ENCODE results near the gene BAG2.

The BAG2 gene

DNA sequence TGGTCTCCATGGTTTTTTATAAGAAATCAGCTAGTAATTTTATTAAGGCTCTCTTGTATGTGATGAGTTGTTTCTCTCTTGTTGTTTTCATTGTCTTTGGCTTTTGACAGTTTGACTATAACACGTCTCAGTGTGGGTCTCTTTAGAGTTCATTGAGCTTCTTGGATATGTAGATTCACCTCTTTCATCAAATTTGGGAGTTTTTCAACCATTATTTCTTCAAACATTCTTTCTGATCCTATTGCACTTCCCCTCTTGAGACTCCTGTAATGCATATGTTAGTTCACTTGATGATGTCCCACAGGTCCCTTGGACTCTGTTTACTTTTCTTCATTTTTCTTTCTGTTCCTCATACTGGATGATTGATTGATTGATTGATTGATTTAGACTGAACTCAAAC is 7.0 kb upstream of the BAG2 start:
- ChIA-PET POLR2A (no interaction called here), CTCF (interaction anchor here (1.3 kb wide), 1 partner anchor 152 kb away, joined by 6 read pairs; no protein-coding TSS in a partner anchor)
- H3K4me3 ChIP-seq (ENCODE audit: low read depth, low read length) = no peak overlapping the region
- TF ChIP-seq, protein P1, sequence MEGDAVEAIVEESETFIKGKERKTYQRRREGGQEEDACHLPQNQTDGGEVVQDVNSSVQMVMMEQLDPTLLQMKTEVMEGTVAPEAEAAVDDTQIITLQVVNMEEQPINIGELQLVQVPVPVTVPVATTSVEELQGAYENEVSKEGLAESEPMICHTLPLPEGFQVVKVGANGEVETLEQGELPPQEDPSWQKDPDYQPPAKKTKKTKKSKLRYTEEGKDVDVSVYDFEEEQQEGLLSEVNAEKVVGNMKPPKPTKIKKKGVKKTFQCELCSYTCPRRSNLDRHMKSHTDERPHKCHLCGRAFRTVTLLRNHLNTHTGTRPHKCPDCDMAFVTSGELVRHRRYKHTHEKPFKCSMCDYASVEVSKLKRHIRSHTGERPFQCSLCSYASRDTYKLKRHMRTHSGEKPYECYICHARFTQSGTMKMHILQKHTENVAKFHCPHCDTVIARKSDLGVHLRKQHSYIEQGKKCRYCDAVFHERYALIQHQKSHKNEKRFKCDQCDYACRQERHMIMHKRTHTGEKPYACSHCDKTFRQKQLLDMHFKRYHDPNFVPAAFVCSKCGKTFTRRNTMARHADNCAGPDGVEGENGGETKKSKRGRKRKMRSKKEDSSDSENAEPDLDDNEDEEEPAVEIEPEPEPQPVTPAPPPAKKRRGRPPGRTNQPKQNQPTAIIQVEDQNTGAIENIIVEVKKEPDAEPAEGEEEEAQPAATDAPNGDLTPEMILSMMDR (IDR thresholded peaks at IDR 0.05; ENCODE audit: insufficient read depth, low read length, missing control alignments) = no peak
- no peak for DNase-seq (ENCODE audit: low read depth, low spot score)

DNA sequence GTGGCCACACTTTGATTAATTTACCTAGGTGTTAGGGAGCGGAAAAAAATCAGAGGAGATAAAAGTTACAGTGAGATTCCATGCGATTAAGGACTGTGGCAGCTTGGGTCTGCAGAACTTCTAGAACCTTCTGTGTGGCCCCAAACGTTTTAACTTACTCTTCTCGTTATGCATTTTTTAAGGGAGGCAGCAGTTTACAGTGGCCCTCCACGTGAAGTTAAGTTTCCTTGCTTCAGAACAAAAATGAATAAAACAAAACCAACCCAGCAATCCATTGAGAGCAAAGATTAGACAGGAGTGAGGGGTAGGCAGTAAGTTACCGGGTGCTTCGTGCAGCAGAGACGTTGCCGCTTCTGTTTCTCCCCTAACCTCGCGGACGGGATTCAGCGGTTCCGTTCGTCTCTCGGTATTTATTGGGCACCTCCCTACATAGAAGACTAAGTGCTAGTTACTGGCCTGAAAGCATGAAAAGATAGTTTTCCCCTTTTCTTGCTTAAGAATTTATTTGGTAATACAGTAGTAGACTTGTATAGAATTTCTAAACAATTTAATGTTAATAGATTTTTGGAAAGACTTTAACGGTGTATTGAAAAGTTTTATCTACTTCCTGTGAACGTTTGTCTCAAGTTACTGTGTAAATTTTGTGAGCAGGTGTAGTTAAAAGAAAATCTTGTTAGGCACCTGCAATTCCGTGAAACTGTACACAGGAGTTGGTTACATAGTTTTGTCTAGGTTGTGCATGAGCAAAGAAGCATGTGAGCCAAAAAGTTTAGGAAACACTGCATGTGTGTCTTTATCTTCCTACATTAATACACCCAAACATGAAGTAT is 1.1 kb downstream of the BAG2 start:
- POLR2A ChIA-PET = interaction anchor here (0.9 to 1.8 kb wide), 3 partner anchors 11 to 84 kb away, joined by 3 to 10 read pairs (median 4); no protein-coding TSS in a partner anchor
- DNase-seq (ENCODE audit: low read depth, low spot score) = no peak
- peak overlapping the region; percentile 65 for H3K4me3 ChIP-seq (ENCODE audit: low read depth, low read length)
- CTCF ChIA-PET = interaction anchor here (0.6 to 3.9 kb wide), 4 partner anchors 12 to 143 kb away, joined by 3 to 21 read pairs (median 3); partner anchors contain the start of gene PRIM2
- TF ChIP-seq, protein P1 (IDR thresholded peaks at IDR 0.05; ENCODE audit: insufficient read depth, low read length, missing control alignments) = no peak

DNA sequence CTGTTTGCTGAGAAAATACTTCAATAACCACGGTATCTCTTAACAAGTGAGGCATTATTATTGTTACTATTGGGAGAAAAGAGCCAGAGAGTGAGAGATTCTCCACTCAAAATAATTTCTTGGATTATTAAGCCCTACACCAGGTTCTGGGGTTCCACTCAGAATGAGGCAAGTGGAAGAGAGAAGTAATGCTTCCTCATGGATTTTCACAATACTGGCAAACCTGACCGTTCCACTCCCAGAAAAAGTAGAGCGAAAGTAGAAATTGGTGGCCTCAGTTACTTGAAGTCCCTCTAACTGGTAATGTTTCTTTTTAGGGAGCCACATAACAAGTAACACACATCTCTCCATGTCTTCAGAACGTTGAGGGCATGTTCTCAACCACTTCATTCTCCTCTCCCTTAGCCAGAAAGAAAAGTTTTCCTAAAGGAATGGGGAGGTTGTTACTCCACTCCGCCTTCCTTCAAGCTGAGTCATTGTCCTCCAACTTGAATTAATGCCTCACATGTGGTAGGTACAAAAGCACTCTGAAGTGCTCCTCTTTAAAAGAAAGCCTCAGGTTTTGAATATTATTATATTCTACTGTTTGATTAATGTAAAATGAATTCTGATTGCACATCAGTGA is 1.9 kb downstream of the BAG2 start:
- TF ChIP-seq, protein P1 (IDR thresholded peaks at IDR 0.05; ENCODE audit: insufficient read depth, low read length, missing control alignments) = no peak
- peak overlapping the region; percentile 65 for H3K4me3 ChIP-seq (ENCODE audit: low read depth, low read length)
- ChIA-PET POLR2A (no interaction called here), CTCF (interaction anchor here (1.0 to 1.2 kb wide), 2 partner anchors 9 to 11 kb away, joined by 3 to 5 read pairs; no protein-coding TSS in a partner anchor)
- no peak for DNase-seq (ENCODE audit: low read depth, low spot score)

DNA sequence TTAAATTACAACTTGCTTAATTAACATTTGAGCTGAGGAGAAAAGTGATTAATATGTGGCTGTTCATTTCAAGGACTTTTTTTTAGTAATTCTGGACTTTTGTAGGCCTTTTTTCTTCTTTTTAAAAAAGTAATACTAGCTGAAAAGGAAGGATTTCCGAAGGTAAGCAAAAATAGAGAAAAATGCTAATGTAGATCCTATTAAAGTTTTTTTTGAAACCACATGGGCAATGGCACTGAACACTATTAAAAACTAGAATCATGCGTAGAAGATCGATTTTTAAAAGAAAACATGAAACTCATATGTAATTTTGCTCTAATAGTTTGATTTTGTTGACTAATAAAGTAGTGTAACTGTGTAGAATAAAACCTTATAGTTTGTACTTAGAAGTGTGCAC is 2.4 kb downstream of the BAG2 start:
- TF ChIP-seq, protein P1 (IDR thresholded peaks at IDR 0.05; ENCODE audit: insufficient read depth, low read length, missing control alignments) = no peak
- peak overlapping the region; percentile 65 for H3K4me3 ChIP-seq (ENCODE audit: low read depth, low read length)
- DNase-seq (ENCODE audit: low read depth, low spot score) = no peak
- ChIA-PET POLR2A (no interaction called here), CTCF (interaction anchor here (1.0 to 1.2 kb wide), 2 partner anchors 9 to 11 kb away, joined by 3 to 5 read pairs; no protein-coding TSS in a partner anchor)

DNA sequence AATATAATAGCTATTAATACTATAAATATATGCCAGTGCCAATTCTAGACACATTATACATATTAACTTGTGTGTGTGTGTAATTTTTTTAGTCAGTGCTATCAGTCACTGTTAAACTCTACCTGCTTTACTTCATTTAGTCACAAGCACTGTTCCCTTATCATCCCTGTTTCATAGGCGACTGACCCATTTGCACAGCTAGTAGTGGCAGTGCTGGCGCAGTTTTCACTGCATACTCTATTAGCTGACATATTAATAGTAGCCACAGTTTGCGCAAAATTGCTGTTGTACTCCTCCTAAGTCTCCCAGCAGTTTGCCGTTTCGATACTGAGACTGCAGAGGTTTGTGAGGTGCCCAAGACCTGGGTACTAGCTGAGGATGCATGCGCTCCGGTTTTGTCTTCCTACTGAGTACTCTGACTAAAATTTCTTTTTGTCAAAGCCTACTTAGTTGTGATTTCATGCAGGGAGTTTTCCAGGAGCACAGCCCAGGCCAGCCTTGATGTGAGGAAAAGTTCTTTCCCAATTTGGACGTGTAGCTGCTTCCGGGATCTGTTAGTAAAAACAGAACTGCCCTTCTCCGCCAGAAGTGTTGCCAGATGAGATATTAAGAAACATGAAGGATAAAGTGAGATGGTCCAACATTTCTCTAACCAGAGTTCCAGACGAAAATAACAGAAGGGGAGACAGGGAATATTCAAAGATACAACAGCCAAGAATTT is 5.6 kb downstream of the BAG2 start:
- ChIA-PET POLR2A (no interaction called here), CTCF (interaction anchor here (0.7 to 3.8 kb wide), 5 partner anchors 14 to 138 kb away, joined by 3 to 35 read pairs (median 3); partner anchors contain the start of gene PRIM2)
- no peak overlapping the region for H3K4me3 ChIP-seq (ENCODE audit: low read depth, low read length)
- TF ChIP-seq, protein P1 (IDR thresholded peaks at IDR 0.05; ENCODE audit: insufficient read depth, low read length, missing control alignments) = no peak
- DNase-seq (ENCODE audit: low read depth, low spot score) = no peak
